ENCODE results near the gene MOB1A.

DNA sequence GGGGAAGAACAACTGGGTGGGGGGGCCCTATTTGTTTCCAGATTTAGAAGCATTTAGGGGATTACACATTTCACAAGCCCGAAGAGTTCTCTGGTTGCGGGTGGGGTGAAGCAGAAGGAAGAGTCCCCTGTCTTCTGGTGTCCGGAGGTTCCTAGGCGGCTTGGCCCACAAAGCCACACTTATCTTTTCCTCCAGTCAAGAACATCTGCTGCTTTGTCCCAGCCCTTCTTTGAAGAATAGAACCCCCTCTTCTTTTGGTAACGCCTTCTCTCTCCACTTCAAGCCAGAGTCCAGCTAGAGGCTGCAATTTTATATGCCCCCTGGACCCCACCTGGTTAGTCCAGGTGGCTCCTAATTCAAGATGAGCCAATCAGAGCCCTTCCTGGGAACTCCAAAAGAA, 46.8 kb downstream of the MOB1A start:
- no peak for TF ChIP-seq CTCF (IDR thresholded peaks at IDR 0.05; ENCODE audit: low read length)
- TF ChIP-seq EZH2 (IDR thresholded peaks at IDR 0.05; ENCODE audit: borderline replicate concordance, low read length): no peak

Measured in OCI-LY1 (cell line).